CD4-positive, alpha-beta T cell treated with Interleukin-1 beta for 1 hour (primary cell): ENCODE measurements around the gene STIMATE.
A peak's percentile ranks its signal among the peaks of the same experiment; 100 is the strongest.

ENCODE experiments used
- DNase-seq, 2 donors: peaks; one replicate each; pipeline ENCODE4 v3.0.0-alpha.2; 2020 to 2022

STIMATE gene

DNA sequence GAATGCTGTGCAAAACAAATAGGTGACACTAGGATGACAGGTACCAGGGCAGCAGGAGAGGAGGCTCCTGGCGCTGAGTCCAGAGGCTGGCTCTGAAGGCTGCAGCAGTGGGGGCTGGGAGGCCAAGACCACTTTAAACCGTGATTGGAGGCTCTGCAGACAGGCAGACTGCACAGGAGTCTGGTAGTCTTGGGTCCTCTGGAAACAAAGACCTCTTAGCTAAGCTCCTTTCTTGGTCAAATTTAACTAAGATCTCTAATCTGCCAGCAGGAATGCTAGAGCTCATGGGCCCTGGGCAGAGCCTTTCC, 58.1 kb downstream of the STIMATE start:
- DNase-seq: no peak

DNA sequence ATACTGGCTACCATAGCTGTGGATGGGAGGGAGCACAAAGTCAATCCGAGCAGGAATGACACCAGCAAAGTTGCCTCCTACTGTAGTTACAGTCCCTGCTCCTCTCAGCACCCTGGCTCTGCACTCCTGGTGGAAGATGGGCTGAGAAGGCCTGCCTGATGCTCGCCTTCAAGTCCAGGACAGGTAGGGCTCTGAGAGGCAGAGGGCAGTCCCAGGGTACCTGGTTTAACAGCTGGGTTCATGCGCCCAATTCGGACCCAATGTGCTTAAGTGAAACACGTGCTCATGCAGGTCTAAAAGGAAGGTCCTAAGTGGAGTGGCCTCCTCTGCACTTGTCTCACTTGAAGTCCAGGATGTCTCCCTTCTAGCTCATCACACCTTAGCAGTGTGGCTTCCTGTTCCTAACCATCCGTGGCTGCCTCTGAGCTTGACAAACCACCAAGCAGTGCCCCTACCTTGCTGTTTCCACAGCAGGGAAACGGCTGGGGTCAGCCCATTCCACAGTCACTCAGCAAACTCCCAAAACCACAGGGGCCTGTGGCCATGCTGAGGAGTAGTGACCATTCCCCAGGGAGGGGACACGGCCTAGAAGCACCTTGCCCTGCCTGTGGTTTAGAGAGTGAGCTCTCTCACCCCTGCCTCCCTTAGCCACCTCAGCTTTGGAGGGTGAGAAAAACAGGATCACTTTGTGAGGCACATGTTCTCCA, 58.6 kb downstream of the STIMATE start:
- peak in 1 of 2 donors; percentile 23 for DNase-seq

DNA sequence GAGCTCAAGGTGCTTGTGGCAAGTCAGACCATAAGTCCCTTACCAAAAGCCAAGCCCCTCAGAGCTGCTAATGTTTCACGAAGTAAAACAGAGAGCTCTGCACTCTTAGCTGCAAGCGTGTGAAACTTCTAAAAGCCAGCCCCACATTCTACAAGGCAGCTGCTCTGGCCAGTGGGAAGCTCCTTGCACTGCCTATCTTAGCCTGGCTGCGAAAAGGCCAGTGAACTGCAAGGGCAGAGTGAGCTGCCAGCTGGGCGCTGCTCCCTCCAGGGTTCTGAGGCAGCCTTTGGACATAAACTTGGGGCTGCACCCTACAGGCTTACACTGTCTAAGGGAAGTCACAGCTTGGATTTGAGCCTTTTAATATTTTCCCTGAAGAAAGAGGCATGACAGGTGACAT, 60.4 kb downstream of the STIMATE start:
- no peak for DNase-seq

DNA sequence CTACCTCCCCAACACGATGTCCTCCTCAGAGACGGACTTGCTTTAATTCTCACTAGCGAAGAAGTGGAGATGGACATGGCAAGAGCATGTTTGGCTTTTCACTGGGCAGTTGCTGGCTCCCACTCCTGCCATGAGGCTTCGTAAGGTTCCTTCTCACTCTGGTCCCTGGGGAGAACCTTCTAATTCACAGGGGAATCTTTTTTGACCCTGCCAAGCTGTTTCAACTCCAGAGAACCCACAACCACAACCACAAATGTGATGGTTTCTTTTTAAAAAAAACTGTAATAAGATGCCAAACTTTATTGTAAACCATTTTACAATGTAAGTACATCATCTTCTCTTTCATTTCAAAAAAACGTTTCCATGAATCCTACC, 60.9 kb downstream of the STIMATE start:
- no peak for DNase-seq

DNA sequence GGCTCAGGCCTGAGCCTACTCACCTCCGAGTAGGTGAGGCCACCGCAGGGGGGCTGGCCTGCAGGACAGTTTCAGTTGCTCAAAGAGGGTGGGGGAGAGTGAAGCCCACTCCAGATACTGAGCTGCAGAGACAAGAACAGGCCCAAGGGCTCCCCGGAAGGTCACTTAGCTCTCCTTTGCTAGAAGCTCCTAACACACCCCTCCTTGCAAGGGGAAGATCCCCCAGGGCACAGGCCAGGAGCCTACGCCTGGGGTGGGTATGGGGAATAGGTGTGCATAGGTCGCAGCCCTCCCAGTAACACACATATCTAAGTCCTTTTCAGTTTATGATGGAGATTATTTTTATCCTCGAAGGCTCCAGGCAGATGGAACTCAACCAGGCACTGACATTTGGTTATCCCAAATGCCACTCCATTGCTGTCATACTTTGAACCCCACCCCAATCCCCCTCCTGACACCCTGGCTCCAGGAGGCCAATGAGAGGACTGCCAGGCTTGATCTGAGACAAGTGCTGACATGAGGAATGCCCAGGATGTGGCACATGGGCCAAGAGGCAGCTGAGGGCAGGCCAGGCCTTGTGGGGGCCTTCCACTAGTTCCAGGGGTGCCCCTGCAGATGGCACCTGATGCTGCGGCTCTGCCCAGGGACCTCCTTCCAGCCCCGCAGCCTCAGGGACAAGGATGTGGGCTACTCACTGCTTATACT, 61.4 kb downstream of the STIMATE start:
- DNase-seq: no peak

DNA sequence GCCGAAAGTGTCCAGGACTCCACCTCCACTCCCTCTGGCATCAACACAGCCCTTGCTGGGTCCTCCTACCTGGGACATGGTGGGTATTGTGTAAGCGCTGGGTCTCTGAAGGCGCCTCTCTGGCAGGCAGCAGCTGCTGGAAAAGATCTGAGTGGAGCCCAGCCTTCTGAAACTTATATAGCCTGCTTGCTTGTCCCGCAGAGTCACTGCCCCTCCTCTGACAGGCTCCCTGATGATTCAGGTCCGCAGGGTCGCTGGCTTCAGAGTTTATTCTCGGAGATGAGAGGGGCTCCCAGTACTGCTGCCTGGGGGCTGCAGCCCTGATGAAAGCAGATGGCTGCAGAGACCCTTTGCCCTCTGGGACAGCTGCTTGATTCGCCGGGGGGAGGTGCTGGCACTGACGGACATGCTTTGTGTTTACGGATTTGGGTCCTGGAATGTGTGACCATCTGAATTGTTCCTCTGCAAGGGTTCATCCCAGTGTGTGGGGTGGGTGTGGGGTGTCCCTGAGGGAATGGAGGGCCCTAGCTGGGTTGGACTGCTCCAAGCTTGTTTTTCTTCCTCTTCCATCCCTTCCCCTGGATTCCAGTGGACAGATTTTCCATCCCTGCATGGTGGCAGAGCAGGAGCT, 62.4 kb downstream of the STIMATE start, which contains the start of gene MUSTN1:
MUSTN1 (minus strand) TSS at position 149 of the 631 bp plus-strand sequence; CDS start at position 78, 71 bp downstream.
- DNase-seq: no peak

DNA sequence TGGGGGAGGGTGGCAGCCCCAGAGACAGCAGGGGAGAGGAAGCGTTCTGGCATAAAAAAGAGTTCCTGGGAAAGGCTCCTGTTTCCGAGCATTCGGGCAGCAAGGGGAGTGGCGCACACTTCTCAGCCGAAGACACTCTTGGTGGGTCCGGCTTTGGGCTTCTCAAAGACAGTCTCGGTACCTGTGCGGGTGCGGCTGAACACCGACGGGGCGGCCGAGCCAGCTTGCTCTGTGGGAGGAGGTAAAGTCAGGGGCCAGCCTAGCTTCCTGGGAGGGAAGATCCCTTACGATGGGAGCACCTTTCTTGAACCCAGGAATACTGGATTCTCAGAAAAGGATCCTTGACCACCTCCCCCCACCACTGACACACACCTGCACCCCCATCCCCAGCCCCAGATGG, 64.1 kb downstream of the STIMATE start:
- DNase-seq: no peak

DNA sequence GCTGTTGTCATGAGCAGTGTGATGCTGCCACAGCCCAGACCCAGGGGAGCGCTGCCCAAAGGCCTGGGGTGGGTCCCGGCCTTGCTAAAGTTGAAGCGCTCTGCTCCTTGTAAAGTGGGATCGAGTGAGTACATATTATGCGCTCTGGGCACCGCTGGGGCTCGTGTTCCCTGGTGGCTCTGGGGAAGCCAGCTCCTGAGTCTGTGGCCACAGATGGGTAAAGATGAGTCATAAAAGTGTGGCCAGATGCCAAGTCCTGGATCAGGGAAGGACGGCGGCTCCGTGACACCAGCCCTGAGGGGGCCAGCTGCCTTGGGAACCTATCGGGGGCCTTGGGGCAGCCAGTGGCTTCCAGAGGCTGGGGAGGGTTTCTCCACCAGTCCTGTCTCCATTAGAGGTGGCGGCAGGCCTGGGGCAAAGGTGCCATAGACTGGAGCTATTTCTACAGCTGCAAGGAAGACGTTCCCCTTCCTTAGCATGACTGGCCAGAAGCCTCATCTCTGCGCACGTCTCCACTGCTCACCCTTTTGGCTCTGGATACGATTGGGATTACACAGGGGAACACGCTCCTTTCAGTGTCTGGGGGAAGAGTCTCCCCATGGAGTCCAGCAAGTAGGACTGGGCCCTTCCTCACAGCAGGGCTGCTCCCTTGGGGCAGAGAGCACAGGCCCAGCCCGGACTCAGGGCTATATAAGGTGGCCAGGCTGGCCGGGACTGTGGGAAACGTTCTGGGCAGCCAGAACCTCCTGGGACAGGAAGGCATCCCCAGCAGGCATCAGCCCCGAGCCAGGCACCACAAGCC, 65.6 kb downstream of the STIMATE start:
- DNase-seq: no peak

DNA sequence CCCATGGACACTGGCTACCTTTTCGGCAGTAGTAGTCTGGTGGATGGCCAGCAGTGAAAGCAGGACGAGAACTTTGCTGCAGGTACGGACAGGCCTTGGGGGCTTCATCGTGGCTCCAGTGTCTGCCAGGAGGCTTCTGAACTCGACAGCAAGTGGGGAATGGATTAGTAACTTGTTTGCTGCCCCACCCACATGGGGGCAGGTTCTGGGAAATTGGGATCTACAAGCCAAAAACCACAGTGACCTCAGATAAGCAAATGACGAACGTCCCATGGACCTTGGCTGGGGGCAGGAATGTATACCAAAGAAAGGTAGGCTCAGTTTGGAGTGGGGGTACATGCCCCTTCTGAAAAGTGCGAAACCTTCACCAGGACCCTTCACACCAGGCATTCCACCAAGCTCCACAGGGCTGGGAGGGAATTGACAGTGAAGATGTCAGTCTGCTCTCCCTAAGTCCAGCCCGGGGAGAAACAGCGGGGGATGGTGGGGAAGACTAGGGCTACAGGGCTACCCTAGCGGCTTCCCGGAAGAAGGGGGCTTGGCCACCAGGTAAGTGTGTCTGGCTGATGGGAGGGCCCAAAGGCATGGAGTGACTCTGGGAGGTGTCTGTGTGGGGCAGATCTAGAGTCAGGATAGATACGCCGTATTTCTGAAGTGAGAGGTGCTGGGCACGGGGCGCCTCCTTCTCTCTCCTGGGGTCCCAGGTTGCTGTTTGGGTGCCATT, 66.7 kb downstream of the STIMATE start, which contains the start of gene ITIH4:
ITIH4 (minus strand) TSS at position 138 of the 724 bp plus-strand sequence; CDS start at position 108, 30 bp downstream.
- no peak for DNase-seq

DNA sequence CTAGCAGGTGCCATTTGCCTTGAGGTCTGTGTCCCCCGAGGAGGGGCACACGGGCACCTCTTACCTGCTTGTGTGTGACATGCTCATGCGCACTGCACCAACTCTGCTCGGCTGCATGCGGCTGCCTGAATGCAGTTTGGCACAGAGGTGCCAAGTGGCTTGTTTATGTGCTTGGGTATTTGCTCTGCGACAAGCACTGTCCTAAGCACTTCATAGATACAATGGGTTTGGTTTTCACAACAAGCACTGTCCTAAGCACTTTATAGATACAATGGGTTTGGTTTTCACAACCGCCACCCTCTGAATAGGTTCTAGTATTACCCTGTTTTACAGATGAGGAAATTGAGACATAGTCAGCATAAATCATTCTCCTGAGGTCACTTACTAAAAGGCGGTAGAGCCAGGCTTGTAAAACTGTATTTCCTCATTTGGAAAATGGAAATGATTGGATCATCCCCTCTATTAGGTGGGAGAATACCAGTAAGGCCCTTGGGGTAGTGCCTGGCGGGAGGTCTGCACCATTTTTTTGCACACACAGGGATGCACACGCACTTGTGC, 67.4 kb downstream of the STIMATE start:
- no peak for DNase-seq

DNA sequence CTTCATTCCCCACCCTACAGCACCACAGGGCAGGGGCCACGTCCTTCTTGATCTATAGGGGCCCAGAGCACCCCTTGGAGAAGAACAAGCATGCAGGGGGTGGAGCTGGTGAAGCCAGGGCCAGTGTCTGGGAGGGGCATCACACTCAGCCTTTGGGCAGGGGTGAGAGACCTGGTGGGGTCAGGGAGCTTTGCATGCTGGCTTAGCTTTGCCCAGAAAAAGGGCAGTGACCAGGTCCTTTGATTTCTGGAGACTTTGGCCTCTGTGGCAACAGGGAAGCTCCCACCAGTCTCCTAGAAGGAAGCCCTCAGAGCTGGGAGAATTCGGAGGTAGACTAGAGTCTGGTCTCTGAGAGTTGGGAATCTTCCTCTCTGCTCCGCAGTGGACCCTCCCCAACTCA, 67.9 kb downstream of the STIMATE start:
- DNase-seq: no peak

DNA sequence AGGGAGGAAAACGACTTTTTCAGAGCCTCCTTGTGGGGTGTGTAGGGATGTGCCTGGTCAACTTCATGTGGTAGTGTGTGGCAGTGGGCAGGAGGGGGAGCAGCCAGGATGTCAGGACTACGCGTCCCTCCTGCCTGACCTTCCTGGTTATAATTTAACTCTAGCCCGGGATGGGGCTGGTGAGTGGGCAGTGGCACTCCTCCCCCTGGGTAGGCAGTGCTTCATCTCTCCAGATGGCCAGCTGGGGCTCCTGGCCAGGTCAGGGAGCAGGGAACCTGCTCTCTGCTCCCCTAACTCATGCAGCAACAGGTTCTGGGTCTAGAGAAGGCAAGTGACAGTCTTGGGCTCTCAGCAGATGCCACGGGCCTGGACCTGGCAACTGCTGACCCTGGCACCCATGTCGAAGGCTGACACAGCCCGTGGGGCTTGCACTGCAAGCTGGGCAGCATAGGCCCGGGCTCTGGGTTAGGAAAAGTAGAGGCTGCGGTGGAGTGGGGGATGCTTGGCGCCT, 69.4 kb downstream of the STIMATE start:
- DNase-seq: no peak

DNA sequence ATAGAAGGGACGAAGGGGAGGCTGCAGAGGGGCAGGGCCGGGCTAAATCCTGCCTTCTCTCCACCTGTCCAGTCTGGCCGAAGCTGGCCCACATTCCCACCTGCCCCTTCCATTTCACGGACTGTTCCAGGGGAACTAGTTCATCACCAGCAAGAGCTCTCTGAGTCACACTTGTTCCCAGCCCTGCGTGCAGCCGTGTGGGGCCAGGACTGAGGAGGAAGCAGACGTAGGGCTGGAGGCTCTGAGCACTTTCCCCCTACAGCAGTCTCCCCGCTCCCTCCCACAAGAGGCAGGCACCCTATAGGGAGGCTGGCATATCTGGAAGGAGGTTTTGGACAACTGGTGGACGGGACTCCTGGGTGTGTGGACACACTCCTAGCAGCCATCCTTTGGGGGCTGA, 69.9 kb downstream of the STIMATE start:
- DNase-seq: no peak

DNA sequence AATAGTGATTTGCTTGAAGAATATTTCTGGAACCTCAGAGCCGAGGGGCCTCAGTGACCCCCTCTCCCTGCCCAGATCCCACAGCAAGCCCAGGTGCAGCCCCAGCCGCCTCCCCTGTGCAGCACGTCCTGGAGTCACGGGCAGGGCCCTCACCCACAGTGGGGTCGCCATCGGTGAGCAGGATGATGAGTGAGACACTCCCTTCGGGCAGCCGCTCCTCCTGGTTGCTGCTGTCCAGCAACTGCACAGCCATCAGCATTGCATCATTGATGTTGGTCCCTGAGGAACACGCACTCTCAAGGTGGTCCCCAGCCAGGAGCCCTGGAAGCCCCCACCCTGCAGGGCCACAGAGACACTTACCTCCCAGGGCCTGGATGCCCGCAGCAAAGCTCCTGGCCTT, 73.3 kb downstream of the STIMATE start:
- no peak for DNase-seq

DNA sequence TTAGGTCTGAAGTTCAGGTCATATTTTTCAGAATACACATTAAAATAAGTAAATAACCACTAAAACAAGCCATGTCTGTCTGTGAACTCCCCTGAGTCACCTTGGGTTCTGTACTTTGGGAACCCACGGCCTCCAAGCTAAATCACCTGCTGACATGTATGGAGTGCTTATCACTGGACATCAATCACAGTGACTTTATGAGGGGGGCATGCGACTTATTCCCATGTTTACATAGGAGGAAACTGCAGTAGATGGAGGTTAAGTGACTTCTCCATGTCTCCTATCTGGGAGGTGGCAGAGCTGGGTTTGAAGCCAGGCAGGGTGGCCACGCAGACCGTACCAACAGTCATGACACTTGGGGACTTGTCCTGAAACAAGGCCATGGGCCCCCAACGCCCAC, 75.0 kb downstream of the STIMATE start:
- no peak for DNase-seq

DNA sequence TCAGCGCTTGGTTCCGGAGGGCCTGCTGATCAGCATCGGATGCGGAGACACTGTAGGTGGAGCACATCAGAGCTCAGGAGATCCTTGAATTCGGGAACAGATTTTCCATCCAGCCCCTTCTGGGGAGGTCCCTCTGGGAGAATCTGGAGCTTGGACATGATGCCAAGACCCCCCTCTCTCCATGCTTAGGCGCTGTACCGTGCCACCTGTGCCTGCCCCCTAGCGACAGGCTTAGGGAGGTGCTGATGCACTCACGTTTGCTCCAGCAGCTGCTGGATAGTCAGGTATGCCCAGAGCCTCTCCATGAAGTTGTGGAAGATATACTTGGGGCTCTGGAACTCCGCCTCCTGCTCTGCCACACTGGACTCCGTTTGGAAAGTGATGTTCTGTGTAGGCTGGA, 76.6 kb downstream of the STIMATE start:
- DNase-seq: no peak

DNA sequence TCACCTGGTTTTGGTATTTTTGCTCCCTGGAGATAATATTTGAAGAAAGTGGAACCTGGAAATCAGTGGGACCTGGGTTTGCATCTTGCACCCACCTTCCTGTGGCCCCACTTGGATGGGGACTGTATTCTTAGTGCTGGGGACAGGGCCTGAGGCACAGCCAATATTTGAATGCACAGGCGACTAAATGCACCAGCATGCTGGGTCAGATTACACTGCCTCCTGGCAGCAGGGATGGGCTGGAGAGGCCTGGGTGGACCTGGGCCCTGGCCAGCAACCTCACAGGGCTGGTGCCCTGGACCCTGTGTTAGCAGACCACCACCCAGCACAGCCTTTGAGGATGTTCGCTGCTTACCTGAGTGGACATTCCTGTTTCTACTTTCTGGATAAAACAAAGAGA, 77.4 kb downstream of the STIMATE start:
- no peak for DNase-seq

DNA sequence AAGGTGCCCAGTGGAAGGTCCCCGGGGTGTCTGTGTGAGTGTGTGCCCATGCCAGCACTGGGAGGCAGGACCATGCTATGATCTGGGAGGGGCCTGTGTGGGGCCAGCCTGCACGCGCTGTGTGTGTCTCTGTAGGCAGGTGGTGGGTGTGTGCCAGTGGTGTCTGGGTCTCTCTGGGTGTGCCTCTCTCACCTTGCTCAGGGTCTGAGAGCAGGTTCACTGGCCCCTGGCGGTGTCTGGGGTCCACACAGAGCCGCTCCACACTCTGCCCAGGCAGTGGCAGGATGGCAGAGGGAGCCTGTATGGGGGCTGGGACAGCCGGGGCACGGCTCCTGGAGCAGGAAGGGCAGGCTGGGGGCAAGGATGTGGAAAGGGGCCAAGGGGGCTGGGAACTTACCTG, 79.5 kb downstream of the STIMATE start:
- no peak for DNase-seq

DNA sequence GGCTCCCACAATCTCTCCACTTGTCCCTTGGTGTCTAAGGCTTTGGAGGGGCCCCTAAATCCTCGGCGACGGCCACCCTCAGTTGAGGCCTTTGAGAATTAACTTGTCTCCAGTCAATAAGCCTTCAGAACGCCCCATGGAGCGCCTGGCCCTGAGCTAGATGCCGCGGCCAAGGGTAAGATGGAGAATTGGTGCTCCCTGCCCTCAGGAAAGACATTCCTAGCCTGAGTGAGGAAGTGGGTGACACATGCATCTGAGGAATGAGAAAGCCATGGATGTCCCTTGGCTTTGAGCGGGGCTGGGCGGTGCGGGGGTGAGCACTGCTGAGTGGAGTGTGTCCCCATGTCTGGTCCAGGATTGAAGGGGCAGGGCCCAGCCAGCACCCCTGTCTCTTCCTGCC, 80.1 kb downstream of the STIMATE start:
- no peak for DNase-seq

DNA sequence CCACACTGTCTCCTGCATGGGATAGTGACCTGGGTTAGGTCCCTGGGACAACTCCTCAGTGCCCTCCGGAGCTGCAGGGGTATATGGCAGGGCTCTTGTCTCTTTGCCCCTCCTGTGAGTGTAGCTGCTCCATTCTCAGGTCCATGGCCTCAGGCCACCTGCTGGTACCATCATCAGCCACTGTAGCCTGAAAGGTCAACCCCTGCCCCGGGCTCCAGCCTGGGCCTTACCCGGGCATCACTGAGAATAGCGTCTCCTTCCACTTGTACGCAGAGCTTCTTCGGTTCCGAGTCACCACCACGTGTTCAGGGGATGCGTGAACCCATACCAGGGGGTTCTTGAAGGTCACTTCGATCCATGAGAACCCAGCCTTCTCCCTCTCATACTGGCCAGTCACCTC, 80.7 kb downstream of the STIMATE start:
- no peak for DNase-seq

DNA sequence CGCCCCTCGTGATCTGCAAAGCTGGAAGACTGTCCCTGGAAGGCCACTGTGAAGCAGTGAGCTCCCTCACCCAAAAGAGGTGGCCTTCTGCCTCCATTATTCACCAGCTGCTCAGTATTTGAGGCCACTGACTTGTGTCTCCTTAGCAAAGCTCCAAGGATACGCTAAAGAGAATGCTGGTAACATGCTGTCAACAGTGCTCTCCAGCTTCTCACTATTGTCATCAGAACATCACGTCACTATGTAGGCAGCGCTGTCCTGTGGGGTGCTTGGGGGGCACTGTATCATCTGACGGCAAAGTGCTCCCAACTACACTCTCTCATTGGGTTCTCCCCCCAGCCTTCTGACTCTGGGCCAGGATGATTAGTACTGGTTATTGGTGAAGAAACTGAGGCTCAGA, 81.1 kb downstream of the STIMATE start:
- DNase-seq: no peak

DNA sequence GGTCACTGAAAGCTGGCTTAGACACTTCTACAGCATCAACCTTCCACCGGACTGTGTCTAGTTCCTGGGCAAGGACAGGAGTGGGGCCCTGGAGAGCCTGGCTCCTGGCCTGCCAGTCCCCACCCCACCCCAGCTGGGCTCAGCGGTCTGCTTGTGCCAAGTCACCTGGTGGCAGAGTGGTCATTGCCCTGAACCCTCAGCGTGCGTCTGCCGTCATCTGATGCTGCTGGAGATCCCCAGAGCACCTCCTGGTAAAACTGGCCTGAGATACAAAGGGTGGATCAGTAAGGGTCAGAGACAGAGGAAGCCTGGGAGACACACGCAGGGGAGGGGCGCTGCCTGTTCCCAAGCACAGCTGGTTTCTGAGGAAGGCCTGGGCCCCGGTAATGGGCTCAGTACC, 83.5 kb downstream of the STIMATE start:
- DNase-seq: no peak
